ENCODE measurements around the gene CRB2.

The CRB2 gene

DNA sequence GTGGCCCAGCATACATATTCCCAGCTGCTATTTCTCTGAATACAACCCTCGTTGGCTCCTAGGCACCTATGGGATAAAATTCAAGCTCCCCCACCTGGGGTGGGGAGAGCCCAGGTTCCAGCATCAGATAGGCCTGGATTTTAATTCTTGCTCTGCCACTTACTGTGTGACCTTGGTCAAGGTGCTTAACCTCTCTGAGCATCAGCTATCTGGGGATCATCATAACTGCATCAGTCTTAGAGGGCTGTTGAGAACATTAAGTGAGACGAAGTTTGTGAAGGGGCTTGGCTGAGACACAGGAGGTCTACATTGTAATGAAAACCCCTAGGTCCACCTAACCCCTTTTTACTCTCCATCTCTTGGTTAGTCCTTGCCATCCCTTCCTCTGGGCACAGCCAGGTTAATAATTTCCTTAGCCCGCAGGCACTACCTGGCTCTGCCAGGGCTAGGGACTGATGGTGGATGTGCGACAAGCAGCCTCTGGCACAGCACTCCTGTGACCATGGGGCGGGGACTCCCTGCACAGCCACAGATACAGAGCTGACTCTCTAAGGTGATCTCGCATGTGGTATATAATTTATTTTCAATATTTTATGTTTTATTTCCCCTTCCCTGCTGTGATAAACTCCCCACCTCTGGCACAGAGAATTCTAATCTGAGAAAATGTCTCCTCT lies 68.7 kb downstream of the CRB2 start:
- DNase-seq: no peak

DNA sequence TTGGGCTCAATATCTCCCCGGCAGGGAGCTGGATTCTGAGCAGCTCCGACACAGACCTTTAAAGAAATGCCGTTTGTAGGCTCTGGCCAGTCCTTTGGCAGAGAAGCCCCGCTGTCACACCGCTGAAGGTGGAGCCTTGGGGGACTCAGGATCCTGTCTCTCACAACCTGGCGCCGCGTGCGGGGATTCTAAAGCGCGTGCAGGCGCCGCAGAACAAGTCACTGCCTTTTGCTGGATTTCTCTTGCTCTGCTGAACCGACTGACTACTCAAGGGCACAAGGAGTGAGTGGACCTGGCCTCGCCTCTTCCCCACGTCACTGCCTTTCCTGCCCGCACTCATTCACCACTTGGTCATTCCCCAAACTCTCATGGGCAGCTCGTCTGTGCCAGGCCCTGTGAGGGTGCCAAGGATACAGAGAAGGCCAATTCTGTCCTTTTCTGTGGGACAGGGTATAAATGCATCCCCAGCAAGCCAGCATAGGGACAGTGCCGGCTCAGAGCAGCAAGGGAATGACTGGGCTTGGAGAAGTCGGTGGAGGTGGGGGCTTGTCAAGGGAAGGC lies 69.3 kb downstream of the CRB2 start:
- DNase-seq: no peak

- no peak for DNase-seq
Observed at GRCh38 chr9:123425836-123426365, 69.9 kb downstream of the CRB2 start.

DNA sequence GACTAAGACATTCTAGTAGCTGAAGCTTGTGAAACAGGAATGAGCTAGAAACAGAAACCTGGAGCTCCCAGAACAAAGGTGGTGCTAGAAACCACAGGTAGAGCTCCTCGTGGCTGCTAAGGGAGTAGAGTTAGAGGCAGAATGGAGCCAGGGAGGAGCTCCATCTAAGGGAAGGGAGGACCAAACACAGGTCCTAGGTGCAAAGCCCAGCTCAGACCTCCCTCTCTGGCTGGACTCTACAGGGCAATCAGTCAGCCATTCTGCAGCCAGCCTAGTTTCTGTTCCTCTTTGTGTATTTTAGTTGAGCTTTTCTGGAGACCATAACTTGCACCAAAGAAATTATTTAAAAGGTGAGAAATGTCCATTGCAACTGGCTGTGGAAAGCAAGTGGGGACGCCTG lies 70.4 kb downstream of the CRB2 start:
- no peak for DNase-seq

All from activated effector memory CD4-positive, alpha-beta T cell treated with Interleukin-2 at 50 U/mL for 16 hours (primary cell).